Stimulated activated CD4-positive, alpha-beta T cell treated with anti-CD3 and anti-CD28 coated beads, TNF-alpha, amount 100 ng/mL, for 48 hours (primary cell): ENCODE measurements around the gene SLC37A1.
"Not testable (repeated sequence)": the region's sequence is repeated elsewhere in the genome, so short reads cannot be mapped to it uniquely, and the experiment has no call there.

Source experiments
- DNase-seq, 3 donors: peaks; one replicate each; pipeline ENCODE4 v3.0.0-alpha.2; 2020; ENCODE audit warnings: low read depth in 3 of 3

SLC37A1 gene

DNA sequence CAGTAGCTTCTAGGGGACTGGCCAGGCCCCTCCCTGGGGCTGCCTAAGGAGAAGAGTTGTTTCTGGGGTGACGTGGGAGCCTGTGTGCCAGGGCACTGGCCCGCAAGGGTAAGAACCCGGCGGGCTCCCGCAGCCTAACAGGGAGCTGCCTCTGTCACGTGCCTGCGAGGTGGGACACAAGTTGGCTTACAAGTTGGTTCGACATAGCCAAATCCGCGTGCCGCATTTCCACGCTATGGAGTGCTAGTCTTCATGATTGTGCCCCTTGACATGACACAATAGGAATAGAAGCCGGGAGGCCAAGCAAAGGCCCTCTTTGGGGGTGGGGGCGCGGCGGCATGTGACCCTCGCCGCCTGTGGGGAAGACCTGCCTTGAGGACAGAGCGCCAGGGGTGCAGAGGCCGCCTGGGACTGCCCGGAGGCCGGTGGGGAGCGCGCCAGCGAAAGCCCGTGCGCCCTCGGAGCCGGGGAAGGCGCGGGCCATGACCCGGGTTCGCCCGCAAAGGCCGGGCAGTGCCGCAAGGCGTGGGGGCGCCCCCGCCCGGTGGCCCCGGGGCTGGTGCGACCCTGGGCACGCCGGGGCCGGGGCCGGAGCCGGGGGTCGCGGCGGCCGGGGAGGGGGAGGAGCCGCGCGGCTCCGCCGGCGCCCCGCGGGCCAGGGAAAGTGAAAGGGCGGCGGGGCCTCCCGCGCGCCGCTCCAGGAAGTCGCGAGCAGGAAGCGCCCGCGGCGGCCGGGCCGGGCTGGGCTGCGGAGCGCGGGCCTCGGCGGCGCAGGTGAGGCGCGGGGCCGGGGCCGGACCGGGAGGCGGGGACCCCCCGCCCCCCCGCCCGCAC lies at the start of gene SLC37A1:
TSS of gene SLC37A1 (plus strand) at position 702 of the 834 bp plus-strand sequence. CDS start 4,603 bp downstream, outside the sequence.
- DNase-seq: peak in 1 of 3 donors; percentile 27

DNA sequence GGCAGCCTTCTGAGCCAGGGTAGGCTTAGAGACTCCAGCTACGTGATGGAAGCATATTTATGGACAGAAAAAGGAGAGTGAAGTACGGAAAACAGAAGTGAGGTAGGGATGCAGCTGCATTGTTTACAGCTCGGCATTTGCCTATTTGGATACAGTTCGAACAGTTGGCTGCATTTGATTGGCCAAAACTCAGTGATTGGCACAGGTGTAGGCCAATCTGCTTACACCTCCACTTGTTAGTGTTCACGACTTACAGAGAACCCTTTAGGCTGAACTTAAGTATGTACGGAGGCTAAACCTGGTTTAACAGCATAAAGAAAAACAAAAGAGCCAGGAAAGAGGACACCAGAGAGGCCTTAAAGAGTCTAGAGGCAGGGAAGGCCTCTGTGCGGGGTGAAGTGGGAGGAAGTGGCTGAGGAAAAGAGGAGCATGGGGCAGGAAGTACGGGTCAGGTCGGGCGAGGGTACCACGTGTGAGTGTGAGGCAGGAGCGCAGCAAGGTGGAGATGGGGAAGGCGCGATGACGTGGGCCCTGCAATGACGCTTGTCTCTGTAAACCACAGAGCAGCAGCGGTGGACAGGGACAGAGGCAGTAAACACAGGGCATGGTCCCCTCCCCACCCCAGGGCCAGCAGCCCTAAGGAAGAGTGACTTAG lies 49.7 kb upstream of the SLC37A1 start:
- peak in 2 of 3 donors; percentile 53 to 62 for DNase-seq

DNA sequence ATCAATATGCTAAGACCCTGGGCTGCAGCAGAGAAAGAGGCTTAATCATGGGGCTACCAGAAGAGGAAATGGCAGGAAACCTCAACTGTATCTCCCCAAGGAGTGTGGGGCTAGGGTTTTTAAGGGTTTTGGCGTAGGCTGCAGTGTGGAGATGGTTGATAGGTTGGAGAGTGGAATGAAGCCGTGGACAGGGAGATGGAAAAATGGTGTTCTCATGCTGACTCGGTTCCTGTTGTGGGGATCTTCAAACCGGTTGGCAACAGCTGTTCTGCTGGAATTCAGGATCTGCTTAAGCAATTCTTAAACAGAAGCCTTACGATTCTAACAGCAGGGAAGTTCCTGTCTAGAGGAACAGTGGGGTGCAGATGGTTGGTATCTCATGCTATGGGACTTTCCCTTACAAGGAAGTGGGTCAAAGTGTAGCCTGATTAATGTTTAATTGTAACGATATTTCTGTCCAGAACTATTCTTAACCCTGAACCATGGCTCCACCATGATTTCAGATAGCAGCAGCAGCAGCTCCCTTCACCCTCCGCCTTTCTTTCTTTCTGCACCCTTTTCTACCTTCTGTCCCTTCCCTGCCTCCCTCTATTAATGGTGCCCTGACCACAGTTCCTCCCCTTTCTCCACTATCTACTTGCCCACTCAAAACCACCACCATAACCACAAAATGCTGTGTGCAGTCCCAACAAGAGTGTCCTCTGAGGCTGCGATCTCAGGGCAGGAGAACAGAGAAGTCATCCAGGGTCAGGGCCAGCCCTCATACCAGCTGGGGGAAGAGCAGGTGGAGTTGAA lies 48.4 kb upstream of the SLC37A1 start:
- no peak for DNase-seq

DNA sequence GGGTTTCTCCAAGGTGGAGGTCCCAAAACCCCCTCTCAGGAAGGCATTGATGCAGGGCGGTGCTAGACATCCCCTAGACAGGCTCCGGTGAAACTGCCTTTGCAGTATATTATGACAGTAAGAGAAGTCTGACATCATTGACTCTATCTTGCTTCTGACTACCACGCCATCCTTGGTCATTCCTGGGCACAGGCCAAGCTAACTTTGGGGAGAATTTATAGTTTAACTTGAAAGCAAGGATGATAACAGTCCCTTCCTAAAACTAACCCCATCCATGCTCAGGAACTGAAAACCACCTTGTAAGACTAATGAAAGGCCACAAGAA lies 47.9 kb upstream of the SLC37A1 start:
- DNase-seq: no peak

DNA sequence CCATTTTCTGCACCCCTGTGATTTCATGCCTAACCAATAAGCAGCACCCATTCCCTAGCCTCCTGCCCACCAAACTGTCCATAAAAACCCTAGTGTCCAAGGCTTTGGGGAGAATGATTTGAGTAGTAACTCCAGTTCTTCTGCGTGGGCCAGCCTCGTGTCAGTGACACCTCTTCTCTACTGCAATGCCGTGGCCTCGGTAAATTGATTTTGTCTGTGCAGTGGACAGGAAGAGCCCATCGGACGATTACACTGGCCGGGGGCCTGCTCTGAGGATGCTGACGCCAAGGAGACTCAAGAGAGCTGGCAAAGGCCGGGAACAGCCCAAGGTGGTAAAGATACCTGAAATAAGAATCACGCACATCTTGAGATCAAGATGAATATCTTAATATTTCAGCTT lies 47.0 kb upstream of the SLC37A1 start:
- no peak for DNase-seq

DNA sequence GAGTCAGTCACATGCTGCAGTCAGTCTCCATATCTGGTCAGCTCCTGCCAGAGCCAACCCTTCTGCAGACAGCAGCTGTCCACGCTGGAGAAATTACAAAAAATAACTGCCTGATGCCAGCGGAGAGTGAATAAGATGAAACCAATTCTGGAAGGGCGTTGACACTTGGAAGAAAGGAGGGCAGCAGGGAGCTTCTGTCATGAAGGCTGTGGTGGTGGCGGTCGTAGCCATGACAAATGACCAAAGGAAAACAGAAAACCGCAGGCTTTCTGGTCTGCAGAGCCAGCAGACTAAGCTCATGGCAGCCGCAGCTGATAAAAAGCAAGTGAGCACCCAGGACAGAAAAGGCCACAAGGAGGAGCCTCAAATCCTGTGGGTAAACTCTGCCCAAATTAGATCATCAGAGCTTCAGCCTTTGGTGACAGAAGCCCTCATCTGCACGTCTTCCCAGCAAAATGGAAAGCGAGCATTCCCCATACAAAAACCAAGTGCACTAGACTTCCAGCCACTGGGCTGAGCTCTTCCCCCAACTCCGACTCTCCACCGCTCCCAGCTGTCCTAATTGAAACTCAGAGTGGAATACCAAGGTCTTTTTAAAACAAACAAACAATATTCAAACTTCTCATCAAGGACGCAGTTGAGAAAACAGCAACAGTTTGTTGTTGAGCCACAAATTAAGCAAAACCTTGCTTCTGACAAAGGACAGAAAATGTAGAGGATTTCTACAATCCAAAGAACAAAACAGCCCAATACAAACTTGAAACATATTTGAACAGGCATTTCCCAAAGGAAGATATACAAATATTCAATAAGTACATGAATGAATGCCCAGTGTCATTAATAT lies 46.3 kb upstream of the SLC37A1 start:
- DNase-seq: no peak

DNA sequence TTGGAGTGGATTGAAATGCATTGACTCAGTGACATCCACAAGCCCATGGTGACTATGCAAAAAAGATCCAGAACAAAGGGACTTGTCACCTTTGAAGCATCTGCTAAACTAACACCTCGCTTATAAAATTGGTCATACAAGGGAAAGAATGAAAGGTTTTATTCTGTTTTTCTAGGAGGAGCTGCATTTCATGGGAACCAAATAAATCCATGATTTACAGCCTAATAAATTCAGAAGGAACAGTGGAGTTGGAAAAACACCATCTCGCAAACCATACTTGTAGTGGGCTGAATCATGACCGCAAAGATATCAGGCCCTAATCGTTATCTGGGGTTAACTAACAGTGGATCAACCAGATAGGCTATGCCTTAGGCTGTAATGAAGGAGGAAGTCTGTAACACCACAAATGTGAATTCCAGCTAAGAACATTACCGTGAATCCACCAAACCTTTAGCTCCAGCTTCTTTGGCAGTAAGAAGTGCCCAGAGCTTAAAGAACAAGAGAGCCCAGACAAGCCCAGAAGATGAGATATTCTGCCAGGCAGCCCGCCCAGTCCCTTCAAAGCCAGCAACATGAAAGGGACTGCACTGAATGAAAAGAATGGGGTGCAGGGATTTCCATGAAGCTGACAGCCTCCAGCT lies 45.0 kb upstream of the SLC37A1 start:
- no peak for DNase-seq

DNA sequence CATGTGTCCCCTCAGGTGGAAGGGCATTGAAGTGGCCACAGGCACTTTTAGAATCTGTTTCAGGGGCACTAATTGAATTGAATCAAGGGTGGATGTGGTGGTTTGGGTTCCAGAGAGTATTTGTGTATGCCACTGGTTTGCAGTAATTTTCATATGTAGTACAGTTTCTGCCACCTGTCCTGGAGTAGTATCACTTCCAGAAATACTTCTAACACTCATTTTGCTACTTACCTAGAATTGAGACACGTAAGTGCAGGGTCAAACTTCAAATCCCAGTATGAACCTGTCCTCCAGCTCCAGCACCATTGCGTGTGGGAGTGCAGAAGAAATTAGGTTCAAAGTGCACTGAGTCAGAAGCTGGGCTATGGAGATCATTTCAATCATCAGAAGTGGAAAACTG lies 44.4 kb upstream of the SLC37A1 start:
- DNase-seq: no peak

DNA sequence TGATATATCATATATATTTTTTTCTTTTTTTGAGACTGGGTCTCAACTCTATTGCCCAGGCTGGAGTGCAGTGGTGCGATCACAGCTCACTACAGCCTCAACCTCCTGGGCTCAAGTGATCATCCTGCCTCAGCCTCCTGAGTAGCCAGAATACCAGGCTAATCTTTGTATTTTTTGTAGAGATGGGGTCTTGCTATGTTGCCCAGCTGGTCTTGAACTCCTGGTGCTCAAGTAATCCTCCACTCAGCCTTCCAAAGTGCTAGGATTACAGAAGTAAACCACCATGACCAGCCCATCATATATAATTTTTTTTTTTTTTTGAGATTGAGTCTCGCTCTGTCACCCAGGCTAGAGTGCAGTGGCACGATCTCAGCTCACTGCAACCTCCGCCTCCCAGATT lies 43.9 kb upstream of the SLC37A1 start:
- DNase-seq: not testable (repeated sequence)

DNA sequence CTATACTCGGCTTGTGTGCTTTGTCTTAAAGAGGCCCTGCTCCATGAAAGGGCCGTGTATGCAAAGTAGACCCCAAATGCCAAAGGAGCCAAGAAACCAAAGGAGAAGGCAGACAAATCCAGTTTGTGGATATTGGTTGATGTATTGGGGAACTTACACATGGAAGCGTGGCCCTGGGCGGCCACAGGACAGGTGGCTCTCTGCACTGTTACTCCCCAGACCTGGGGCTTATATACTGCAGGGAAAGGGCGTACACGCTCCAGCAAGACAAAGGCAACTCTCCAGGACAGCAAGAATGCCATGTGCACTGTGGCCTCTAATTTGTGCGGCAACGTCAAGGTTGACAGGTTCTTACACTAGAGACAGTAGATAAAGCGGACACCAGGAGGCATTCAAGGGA lies 42.4 kb upstream of the SLC37A1 start:
- no peak for DNase-seq

DNA sequence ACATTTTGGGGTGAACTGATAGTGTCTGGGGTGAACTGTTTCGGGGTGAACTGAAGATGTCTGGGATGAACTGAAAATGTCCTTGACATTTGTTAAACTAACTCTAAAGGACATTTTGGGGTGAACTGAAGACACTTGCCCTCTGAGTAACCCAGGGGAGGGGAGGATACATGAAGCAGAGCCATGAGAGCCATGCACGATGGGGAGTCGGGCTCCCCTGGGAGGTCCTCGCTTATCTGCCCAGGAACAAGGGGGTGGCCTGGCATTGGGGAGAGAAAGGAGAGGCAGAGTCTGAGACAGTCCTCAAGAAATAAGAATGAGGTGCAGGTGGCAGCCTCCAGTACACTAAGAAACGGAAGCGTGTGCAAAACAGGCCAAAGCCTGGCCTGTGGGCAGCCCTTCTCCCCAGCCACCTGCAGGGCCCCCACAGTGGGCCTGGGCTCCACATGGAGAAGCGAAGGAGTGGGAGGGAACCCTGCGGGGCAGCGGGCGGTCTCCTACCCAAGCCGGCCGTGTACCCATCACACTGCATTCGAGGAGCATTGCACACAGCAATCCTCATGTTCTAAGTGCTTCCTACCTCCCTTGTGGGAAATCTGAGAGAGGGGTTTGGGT lies 41.8 kb upstream of the SLC37A1 start:
- no peak for DNase-seq

DNA sequence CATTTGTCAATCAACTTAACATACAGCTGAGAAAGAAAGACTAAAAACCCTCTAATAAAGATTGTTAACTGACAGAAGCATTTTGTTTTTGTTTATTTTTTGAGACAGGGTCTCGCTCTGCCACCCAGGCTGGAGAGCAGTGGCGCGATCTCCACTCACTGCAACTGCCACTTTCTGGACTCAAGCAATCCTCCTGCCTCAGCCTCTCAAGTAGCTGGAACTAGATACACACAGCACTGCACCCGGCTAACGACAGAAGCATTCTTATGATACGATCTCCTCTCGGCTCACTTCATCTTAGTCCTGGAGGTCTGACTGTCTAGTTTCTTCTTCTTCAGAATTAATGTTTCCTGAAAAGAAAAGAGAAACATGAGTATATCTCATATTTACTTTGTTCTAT lies 41.1 kb upstream of the SLC37A1 start:
- no peak for DNase-seq

DNA sequence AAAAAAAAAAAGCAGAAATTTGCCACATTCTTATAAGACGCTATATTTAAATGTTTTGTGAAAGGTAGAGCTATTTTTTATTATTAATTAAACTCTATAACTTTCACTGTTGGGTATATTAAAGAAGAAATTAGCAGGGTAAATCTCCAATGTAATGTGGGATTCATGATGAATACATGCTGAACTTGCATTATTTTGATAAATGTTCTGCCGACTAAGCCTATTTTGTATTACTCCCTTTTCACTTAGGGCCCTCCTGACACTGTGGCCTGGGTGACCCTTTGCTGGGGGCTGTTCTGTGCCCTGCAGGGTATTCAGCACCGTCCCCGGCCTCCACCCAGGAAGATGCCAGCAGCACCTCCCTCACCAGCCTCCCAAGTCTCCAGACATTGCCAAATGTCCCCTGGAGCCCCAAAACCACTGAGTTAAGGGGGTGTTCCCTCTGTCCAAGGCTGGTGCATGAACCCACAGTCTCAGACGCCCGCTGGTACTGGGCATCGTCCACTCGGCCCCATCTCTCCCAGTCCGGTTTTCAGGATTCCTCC lies 40.1 kb upstream of the SLC37A1 start:
- no peak for DNase-seq

DNA sequence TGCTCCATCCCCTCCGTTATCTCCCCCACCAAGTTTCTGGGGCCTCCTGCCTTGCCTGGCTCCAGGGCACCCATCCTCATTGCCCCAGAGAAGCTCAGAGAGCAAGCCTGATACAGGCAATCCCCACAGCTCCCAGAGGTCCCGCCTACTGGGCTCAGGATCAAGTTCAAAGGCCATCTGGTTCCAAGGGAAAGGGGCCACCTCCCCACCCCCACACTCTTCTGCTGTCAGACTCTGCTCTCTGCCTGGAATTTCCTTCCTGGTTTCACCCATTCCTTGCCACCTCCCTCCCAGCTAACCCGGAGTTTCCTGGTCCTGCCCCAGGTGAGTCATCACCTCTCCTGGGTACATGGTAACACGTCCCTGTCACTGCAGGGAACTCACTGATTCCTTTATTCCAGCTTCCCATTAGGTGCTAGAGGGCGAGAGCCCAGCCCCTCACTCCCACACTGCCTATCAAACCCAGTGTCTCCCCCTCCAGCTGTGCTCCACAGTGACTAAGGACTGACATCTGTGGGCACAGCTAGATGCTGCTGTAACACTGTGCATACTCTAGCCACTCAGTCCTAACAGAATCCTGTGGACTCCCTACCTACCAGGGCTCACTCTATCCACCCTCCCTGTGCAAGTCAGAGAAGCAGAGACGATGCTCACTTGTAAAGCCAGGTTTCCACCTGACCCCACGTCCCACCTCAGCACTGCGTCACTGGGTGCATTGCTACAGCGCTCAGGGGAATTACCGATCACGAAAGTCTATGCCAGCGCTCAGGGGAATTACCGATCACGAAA lies 39.4 kb upstream of the SLC37A1 start:
- no peak for DNase-seq

DNA sequence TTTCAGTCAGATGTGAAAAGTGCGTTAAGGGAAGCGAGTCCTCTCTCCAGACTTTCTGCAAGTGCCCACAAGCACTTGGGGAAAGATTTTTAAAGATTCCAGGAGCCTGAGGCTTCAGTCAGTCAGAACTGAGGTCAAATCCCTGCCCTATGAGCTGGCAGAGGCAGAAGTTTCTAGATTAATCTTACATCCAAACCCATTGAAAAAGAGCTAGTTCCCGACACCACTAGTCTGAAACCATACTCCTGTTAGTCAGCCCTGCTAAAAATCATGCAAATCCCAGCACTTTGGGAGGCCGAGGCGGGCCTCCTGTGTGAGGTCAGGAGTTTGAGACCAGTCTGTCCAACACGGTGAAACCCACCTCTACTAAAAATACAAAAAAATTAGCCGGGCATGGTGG lies 38.6 kb upstream of the SLC37A1 start:
- DNase-seq: no peak

DNA sequence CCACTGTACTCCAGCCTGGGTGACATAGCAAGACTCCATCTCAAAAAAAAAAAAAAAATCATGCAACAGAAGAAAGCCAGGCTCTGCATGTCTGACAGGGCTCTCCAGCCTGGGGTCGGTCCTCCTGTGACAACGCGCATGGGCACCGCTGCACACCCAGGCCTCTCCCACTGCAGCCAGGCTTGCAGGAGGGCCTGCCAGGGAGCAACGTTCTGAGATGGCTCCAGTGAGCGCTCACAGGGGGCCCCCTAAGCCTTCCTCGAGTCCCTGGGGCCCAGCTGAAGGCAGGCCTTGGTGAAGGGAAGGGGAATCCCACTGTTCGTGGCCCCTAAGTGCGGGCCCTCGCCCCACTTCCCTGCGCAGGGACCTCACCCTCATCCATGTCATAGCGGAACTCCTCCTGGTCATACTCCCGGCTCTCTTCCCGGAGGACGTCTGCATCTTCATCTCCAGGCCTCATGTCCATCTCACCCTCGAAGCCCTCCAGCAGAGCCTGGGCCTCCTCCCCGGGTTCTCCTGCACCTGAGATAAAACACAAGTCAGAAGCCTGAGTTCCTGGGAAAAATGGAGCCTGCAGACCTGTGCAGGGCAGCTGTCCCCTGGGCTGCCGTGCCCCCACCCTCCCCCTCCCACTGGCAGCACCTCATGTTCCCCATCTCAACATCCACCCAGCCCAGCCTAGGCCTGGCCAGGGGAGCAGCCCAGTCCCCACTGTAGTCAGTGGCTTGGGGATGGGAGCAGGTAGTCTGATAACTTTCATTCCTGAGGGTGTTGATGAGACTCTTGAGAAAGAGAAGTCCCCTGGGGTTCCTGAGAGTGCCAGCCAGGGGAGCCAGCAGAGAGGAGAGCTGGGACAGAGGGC lies 37.9 kb upstream of the SLC37A1 start:
- no peak for DNase-seq

DNA sequence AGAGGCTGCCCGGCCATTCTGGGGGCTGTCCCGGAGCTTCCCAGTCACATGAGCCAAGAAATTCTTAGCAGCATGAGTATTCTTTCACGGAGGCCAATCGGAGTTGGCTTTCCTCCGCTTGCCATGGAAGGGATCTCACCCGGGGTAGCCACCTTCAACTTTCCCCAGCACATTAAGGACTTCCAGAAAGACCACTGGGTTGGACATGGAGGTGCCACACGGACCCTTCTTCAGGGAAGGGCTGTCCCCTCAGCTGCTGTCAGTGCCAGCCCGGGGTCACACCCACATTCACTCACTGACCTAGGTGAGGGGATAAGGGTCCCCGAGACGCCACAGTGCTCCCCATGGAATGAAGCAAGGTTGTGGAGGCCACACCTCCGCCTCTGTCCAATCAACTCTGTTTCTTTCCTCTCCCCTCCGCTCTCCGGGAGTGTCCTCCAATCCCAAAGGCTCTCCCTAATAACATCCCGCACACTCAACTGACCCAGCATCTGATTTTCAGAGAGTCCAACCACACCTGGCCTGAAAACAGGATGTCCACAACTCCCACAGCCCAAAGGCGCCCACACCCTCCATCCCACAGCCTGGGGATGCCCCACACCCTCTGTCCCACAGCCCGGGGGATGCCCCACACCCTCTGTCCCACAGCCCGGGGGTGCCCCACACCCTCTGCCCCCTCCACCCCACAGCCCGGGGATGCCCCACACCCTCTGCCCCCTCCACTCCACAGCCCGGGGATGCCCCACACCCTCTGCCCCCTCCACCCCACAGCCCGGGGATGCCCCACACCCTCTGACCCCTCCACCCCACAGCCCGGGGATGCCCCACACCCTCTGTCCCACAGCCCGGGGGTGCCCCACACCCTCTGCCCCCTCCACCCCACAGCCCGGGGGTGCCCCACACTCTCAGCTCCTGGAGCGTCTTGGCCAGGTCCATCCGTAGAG lies 37.0 kb upstream of the SLC37A1 start:
- no peak for DNase-seq

DNA sequence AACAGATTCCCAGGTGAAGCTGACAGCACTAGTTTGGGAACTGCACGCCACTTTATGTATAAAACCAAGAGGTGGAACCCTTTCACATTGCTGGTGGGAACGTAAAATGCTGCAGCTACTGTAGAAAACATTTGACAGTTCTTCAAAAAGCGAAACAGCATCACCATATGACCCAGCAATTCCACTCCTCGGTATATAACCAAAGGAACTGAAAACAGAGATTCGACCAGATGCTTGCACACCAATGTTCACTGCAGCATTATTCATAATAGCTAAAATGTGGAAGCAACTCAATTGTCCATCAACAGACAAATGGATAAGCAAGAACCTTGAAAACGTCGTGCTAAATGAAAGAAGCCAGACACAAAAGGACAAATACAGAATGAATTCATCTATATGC lies 35.1 kb upstream of the SLC37A1 start:
- DNase-seq: no peak
